ENCODE measurements around the gene RNF208.

The RNF208 gene

GRCh38 chr9:137228506-137228967, 6.5 kb upstream of the RNF208 start:
- Histone ChIP-seq H3K4me1 (ENCODE audit: control insufficient read depth, insufficient read depth, low read length) (peaks cover 9% of the 10 kb centered on the region), H3K27me3 (replicated peaks; ENCODE audit: control insufficient read depth, insufficient read depth, low read length) (peaks cover 24% of the 10 kb centered on the region), H3K9ac (ENCODE audit: low read length) (no peak overlapping the region), H3K4me3 (ENCODE audit: low read length) (no peak overlapping the region), H3K9me3 (ENCODE audit: control insufficient read depth, low read length) (no peaks in the 10 kb centered on the region), H3K36me3 (ENCODE audit: control insufficient read depth, insufficient read depth, low read length, severe bottlenecking) (no peaks in the 10 kb centered on the region)
- no peak for DNase-seq (ENCODE audit: low read depth)

GRCh38 chr9:137227853-137228505, 5.9 kb upstream of the RNF208 start:
- no peak for DNase-seq (ENCODE audit: low read depth)
- H3K9me3 ChIP-seq (ENCODE audit: control insufficient read depth, low read length) = no peaks in the 10 kb centered on the region
- no peak overlapping the region for H3K9ac ChIP-seq (ENCODE audit: low read length)
- H3K36me3 ChIP-seq (ENCODE audit: control insufficient read depth, insufficient read depth, low read length, severe bottlenecking) = no peaks in the 10 kb centered on the region
- peaks cover 11% of the 10 kb centered on the region for H3K4me1 ChIP-seq (ENCODE audit: control insufficient read depth, insufficient read depth, low read length)
- H3K27me3 ChIP-seq (replicated peaks; ENCODE audit: control insufficient read depth, insufficient read depth, low read length) = peaks cover 24% of the 10 kb centered on the region
- H3K4me3 ChIP-seq (ENCODE audit: low read length) = no peak overlapping the region

GRCh38 chr9:137227054-137227852, 5.2 kb upstream of the RNF208 start, which contains the start of gene RNF224:
RNF224 (plus strand) TSS chr9:137227502; CDS start chr9:137228336, 834 bp downstream.
- Histone ChIP-seq H3K36me3 (ENCODE audit: control insufficient read depth, insufficient read depth, low read length, severe bottlenecking) (no peaks in the 10 kb centered on the region), H3K27me3 (replicated peaks; ENCODE audit: control insufficient read depth, insufficient read depth, low read length) (peaks cover 24% of the 10 kb centered on the region), H3K9me3 (ENCODE audit: control insufficient read depth, low read length) (no peaks in the 10 kb centered on the region), H3K9ac (ENCODE audit: low read length) (peak within 1 kb of the TSS; percentile 41), H3K4me3 (ENCODE audit: low read length) (no peak within 1 kb of the TSS), H3K4me1 (ENCODE audit: control insufficient read depth, insufficient read depth, low read length) (peaks cover 15% of the 10 kb centered on the region)
- DNase-seq (ENCODE audit: low read depth) = peak; percentile 88

GRCh38 chr9:137226338-137227053, 4.5 kb upstream of the RNF208 start:
- Histone ChIP-seq H3K27me3 (replicated peaks; ENCODE audit: control insufficient read depth, insufficient read depth, low read length) (peaks cover 19% of the 10 kb centered on the region), H3K4me1 (ENCODE audit: control insufficient read depth, insufficient read depth, low read length) (peaks cover 15% of the 10 kb centered on the region), H3K9me3 (ENCODE audit: control insufficient read depth, low read length) (no peaks in the 10 kb centered on the region), H3K9ac (ENCODE audit: low read length) (peak overlapping the region; percentile 41), H3K36me3 (ENCODE audit: control insufficient read depth, insufficient read depth, low read length, severe bottlenecking) (no peaks in the 10 kb centered on the region), H3K4me3 (ENCODE audit: low read length) (no peak overlapping the region)
- DNase-seq (ENCODE audit: low read depth) = no peak

GRCh38 chr9:137225699-137226331, 3.8 kb upstream of the RNF208 start:
- no peaks in the 10 kb centered on the region for H3K36me3 ChIP-seq (ENCODE audit: control insufficient read depth, insufficient read depth, low read length, severe bottlenecking)
- H3K27me3 ChIP-seq (replicated peaks; ENCODE audit: control insufficient read depth, insufficient read depth, low read length) = peaks cover 17% of the 10 kb centered on the region
- peaks cover 15% of the 10 kb centered on the region for H3K4me1 ChIP-seq (ENCODE audit: control insufficient read depth, insufficient read depth, low read length)
- DNase-seq (ENCODE audit: low read depth) = no peak
- no peak overlapping the region for H3K4me3 ChIP-seq (ENCODE audit: low read length)
- no peaks in the 10 kb centered on the region for H3K9me3 ChIP-seq (ENCODE audit: control insufficient read depth, low read length)
- H3K9ac ChIP-seq (ENCODE audit: low read length) = no peak overlapping the region

GRCh38 chr9:137224830-137225694, 3.0 kb upstream of the RNF208 start, which contains the start of gene CYSRT1:
CYSRT1 (plus strand) TSS chr9:137225174; CDS start chr9:137225622, 448 bp downstream.
- H3K4me1 ChIP-seq (ENCODE audit: control insufficient read depth, insufficient read depth, low read length) = peaks cover 15% of the 10 kb centered on the region
- peaks cover 12% of the 10 kb centered on the region for H3K27me3 ChIP-seq (replicated peaks; ENCODE audit: control insufficient read depth, insufficient read depth, low read length)
- no peaks in the 10 kb centered on the region for H3K36me3 ChIP-seq (ENCODE audit: control insufficient read depth, insufficient read depth, low read length, severe bottlenecking)
- peak within 1 kb of the TSS; percentile 92 for H3K4me3 ChIP-seq (ENCODE audit: low read length)
- no peaks in the 10 kb centered on the region for H3K9me3 ChIP-seq (ENCODE audit: control insufficient read depth, low read length)
- DNase-seq (ENCODE audit: low read depth) = no peak
- peak within 1 kb of the TSS; percentile 97 for H3K9ac ChIP-seq (ENCODE audit: low read length)

- peaks cover 23% of the 10 kb centered on the region for H3K4me1 ChIP-seq (ENCODE audit: control insufficient read depth, insufficient read depth, low read length)
- no peaks in the 10 kb centered on the region for H3K27me3 ChIP-seq (replicated peaks; ENCODE audit: control insufficient read depth, insufficient read depth, low read length)
- H3K4me3 ChIP-seq (ENCODE audit: low read length) = peak overlapping the region; percentile 92
- H3K36me3 ChIP-seq (ENCODE audit: control insufficient read depth, insufficient read depth, low read length, severe bottlenecking) = no peaks in the 10 kb centered on the region
- DNase-seq (ENCODE audit: low read depth) = peak; percentile 100
- peak overlapping the region; percentile 97 for H3K9ac ChIP-seq (ENCODE audit: low read length)
- no peaks in the 10 kb centered on the region for H3K9me3 ChIP-seq (ENCODE audit: control insufficient read depth, low read length)
Measured at GRCh38 chr9:137223078-137223970, 1.3 kb upstream of the RNF208 start.

- Histone ChIP-seq H3K4me3 (ENCODE audit: low read length) (no peak overlapping the region), H3K36me3 (ENCODE audit: control insufficient read depth, insufficient read depth, low read length, severe bottlenecking) (no peaks in the 10 kb centered on the region), H3K9ac (ENCODE audit: low read length) (no peak overlapping the region), H3K4me1 (ENCODE audit: control insufficient read depth, insufficient read depth, low read length) (peaks cover 31% of the 10 kb centered on the region), H3K27me3 (replicated peaks; ENCODE audit: control insufficient read depth, insufficient read depth, low read length) (no peaks in the 10 kb centered on the region), H3K9me3 (ENCODE audit: control insufficient read depth, low read length) (no peaks in the 10 kb centered on the region)
- no peak for DNase-seq (ENCODE audit: low read depth)
Measured at GRCh38 chr9:137221506-137222111, 431 bp downstream of the RNF208 start.

- H3K36me3 ChIP-seq (ENCODE audit: control insufficient read depth, insufficient read depth, low read length, severe bottlenecking) = no peaks in the 10 kb centered on the region
Measured at GRCh38 chr9:137221095-137221505, 940 bp downstream of the RNF208 start.

More at GRCh38 chr9:137221095-137221505, 940 bp downstream of the RNF208 start:
- peaks cover 32% of the 10 kb centered on the region for H3K4me1 ChIP-seq (ENCODE audit: control insufficient read depth, insufficient read depth, low read length)
- no peak overlapping the region for H3K9ac ChIP-seq (ENCODE audit: low read length)
- DNase-seq (ENCODE audit: low read depth) = no peak
- H3K4me3 ChIP-seq (ENCODE audit: low read length) = no peak overlapping the region
- no peaks in the 10 kb centered on the region for H3K9me3 ChIP-seq (ENCODE audit: control insufficient read depth, low read length)
- no peaks in the 10 kb centered on the region for H3K27me3 ChIP-seq (replicated peaks; ENCODE audit: control insufficient read depth, insufficient read depth, low read length)
